CD4-positive, alpha-beta T cell treated with Interleukin-15 for 4 hours (primary cell): ENCODE measurements around the gene C20orf141.
"Not testable (repeated sequence)": the region's sequence is repeated elsewhere in the genome, so short reads cannot be mapped to it uniquely, and the experiment has no call there.

Experiments used
- DNase-seq: peaks from one replicate; pipeline ENCODE4 v3.0.0-alpha.2; 2020; ENCODE audit warnings: low spot score

The C20orf141 gene

GRCh38 chr20:2799688-2800520, 14.9 kb upstream of the C20orf141 start:
- no peak for DNase-seq

GRCh38 chr20:2800521-2801285, 14.1 kb upstream of the C20orf141 start, which contains the start of gene CPXM1:
Gene CPXM1 (minus strand): TSS chr20:2800627. CDS start chr20:2800572, 55 bp downstream.
- DNase-seq, result no peak

- DNase-seq, result no peak
Observed at GRCh38 chr20:2801286-2801728, 13.5 kb upstream of the C20orf141 start.

- DNase-seq, result no peak
Observed at GRCh38 chr20:2804041-2804828, 10.6 kb upstream of the C20orf141 start.

GRCh38 chr20:2804852-2805688, 9.7 kb upstream of the C20orf141 start:
- no peak for DNase-seq

GRCh38 chr20:2805689-2806350, 9.0 kb upstream of the C20orf141 start:
- DNase-seq, result no peak

GRCh38 chr20:2806351-2806701, 8.5 kb upstream of the C20orf141 start:
- no peak for DNase-seq

GRCh38 chr20:2807019-2807418, 7.8 kb upstream of the C20orf141 start:
- DNase-seq, result no peak

- not testable (repeated sequence) for DNase-seq
Observed at GRCh38 chr20:2807929-2808328, 6.9 kb upstream of the C20orf141 start.

- DNase-seq, result no peak
Observed at GRCh38 chr20:2809690-2810089, 5.1 kb upstream of the C20orf141 start.

GRCh38 chr20:2812189-2812588, 2.6 kb upstream of the C20orf141 start:
- no peak for DNase-seq

- DNase-seq, result no peak
Observed at GRCh38 chr20:2814076-2814475, 711 bp upstream of the C20orf141 start.

- no peak for DNase-seq
Observed at GRCh38 chr20:2815242-2815900, 584 bp downstream of the C20orf141 start.

- no peak for DNase-seq
Observed at GRCh38 chr20:2816030-2816582, 1.3 kb downstream of the C20orf141 start, which contains the start of gene TMEM239. Gene TMEM239 (plus strand): TSS chr20:2816364. CDS start chr20:2816555, 191 bp downstream.

- no peak for DNase-seq
Observed at GRCh38 chr20:2816583-2817340, 2.0 kb downstream of the C20orf141 start.

- no peak for DNase-seq
Observed at GRCh38 chr20:2817341-2817726, 2.5 kb downstream of the C20orf141 start.

- DNase-seq, result no peak
Observed at GRCh38 chr20:2817891-2818595, 3.3 kb downstream of the C20orf141 start.

GRCh38 chr20:2820084-2820895, 5.5 kb downstream of the C20orf141 start:
- DNase-seq, result no peak
